Muscle of arm (tissue), 12 donors: ENCODE measurements around the gene SMIM24. TPM values are rescaled to one million over a fixed set of nuclear protein-coding genes. Genes with fewer than 3 reads are reported as not detected.
A peak's percentile ranks its signal among the peaks of the same experiment; 100 is the strongest.

Experiments
- DNase-seq: peaks from one replicate; pipeline ENCODE4 v3.0.0-alpha.2; 2013
- polyA plus RNA-seq, 12 donors: library from polyadenylated mRNA; unstranded; fragments of 120-200 nt; gene quantifications; one replicate each; pipeline ENCODE4 v1.2.1, GENCODE V29; 2013; ENCODE audit not compliant: insufficient read length in 12 of 12

SMIM24 gene
- polyA plus RNA-seq, 12 donors: 0.46 to 75.8 (median 0.69) TPM; not detected in 6

DNA sequence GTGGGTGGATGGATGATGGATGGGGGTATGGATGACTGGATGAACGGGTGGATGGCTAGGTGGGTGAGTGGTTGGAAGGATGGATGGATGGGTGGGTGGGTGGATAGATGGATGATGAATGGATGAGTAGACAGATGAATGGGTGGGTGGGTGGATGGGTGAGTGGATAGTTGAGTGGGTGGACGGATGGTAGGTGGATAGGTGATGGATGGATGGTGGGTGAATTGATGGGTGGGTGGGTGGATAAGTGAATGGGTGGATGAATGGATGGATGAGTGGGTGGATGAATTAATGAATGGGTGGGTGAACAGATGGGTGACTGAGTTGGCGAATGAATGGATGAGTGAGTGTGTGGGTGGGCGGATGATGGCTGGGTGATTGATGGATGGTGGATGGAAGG lies 4.9 kb downstream of the SMIM24 start:
- DNase-seq: no peak

DNA sequence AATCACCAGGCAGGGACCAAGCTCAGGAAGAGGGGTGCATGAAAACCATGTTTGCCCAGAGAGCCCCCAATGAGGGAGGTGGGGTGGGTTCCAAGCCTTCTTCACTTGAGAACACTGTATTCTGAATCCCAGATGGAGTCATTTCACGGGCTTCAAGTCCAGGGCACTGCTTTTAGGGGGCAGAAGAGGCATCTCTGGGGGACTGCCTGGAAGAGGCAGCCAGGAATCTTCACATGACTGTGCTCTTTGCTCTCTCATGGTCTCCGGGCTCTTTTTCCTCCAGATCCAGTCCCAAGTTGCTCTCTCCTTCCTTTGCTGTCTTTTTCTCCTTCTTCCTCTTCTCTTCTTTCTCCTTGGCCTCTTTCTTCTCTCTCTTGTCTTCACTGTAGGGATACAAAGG lies 5.7 kb downstream of the SMIM24 start:
- no peak for DNase-seq

GRCh38 chr19:3474010-3474409 lies 6.3 kb downstream of the SMIM24 start:
- DNase-seq: no peak

DNA sequence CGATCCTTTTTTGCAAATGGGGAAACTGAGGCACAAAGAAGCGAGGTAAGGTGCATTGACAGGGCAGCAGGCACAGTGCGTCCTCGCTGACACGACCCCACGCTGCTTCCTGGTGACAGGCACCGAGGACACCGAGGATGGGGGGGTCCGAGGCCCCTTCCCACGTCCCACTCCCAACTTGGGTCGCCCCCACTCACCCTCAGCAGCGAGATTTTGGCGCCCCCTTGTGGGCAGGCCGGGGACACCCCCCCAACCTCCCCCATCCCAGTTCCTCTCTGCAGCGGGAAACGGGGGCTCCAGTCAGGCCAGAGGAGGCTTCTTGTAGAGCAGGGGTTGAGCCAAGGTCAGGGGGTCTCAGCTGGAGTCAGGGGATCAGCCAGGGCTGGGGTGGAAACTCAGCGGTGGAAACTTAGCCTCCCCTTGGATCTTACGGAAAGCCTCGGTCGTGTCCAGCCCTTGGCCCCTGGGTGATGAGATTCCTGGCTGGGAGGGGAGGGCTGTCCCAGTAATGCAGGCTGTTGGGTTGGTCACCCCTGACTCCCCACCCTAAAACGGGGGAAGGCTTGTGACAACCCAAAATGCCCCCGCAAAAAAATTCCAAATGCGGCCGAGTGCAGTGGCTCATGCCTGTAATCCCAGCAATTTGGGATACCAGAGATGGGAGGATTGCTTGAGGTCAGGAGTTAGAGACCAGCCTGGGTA lies 8.2 kb downstream of the SMIM24 start:
- DNase-seq: no peak

- no peak for DNase-seq
Observed at GRCh38 chr19:3470500-3471128, 9.7 kb downstream of the SMIM24 start.

DNA sequence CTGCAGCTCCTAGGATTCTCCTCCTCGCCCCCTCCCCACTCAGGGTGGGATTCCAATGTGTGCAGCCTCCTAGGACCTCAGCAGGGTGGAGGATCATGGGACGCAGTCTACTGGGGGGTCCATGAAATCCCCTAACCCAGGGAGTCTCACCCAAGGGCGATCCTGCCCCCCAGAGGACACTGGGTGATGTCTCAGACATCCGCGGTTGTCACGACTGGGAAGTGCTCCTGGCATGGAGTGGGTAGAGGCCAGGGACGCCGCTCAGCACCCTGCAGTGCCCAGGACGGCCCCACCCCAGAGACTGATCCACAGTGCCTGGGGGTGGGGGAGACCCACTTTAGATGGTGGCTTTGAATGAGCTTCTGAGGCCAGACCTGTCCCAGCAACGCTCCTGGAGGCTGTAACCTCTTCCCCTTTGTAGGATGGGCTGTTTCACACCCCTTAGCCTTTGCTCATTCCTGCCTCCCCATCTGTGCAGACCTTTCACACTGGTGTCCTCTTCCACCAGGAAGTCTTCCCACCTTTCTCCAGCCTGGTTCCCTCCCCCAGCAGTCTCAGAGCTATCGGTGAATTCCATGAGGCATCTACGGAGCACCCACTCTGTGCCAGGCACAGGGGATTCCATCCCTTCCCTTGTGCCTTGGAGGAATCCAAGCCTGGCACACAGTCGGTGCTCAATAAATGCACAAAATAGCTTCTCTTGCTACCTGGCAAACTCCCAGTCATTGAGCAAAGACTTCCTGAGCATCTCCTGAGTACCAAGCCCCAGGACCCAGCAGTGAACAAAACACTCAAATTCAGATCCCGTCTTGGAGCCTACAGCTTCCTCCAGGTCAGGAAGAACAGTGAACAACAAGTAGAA lies 10.5 kb downstream of the SMIM24 start:
- DNase-seq: no peak

DNA sequence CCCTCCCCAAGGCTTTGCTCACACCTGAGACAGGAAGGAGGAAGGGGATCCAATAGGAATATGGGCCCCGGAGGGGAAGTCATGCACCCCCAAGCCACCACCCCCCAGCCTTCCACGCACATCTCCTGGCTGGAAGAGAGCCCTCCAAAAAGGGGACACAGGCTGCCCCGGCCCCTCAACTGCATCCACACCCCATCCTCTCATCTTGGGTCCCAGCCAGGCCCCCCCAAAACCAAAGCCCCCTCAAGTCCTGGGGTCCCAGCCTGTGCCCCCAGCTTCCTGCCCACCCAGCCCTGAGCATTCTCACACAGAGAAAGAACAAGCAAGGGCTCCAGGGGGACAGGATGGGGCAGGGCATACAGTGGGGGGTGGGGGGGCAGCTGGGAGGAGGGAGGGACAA lies 12.1 kb downstream of the SMIM24 start:
- DNase-seq: no peak

- no peak for DNase-seq
Observed at GRCh38 chr19:3467437-3468198, 12.7 kb downstream of the SMIM24 start.

- no peak for DNase-seq
Observed at GRCh38 chr19:3466635-3467034, 13.7 kb downstream of the SMIM24 start.

DNA sequence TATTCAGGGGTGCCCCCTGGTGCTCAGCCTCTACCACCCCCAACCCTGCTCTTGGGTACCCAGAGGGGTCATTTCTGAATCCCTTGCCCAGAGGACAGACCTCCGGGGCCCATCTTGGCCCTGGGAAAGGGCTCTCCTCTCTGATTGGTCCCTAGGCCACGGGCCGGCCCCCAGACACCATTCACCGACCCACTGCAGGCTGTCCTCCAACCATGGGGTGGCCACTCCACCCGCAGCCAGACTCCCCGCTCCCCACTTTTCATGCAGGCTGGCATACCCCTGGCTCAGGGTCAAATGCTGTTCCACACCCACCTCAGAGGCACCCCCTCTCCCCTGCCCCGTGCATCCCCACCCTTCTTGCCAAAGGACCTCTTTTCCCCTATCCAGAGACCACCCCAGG lies 14.8 kb downstream of the SMIM24 start:
- DNase-seq: no peak

- no peak for DNase-seq
Observed at GRCh38 chr19:3464587-3465235, 15.6 kb downstream of the SMIM24 start.

GRCh38 chr19:3463714-3464586 lies 16.4 kb downstream of the SMIM24 start:
- no peak for DNase-seq

DNA sequence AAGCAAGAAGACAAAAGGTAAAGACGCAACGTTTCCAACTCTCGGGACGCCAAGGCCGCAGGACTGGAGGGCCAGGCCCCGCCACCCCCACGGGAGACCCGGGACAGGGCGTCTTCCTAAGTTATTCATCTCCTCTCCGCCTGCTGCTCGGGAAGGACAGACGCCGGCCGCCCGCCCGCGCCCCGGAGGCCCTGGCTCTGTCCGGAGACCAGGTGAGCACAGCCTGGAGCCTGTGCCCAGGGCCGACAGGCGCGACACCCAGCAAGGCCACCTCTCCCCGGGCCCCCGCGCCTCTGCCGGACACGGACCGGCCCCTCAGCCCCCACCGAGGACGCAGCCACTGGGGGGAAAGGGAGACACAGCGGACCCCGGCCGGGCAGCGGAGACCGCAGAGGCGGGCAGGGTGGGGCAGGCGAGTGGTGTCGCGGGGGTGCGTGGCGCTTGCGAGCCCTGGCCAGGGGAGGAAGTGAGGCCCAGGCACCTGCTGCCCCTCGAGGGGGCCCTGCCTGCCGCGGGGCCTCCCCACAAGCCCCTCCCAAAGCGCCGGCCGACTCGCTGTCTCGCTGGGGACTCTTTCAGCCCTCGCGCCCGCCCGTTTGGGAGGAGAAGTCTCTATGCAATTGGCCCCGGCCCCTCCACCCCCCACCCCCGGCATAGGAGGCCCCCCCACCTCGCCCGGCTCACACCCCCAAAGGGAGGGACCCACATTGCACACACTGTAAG lies 17.2 kb downstream of the SMIM24 start:
- no peak for DNase-seq

GRCh38 chr19:3459965-3460582 lies 20.3 kb downstream of the SMIM24 start:
- no peak for DNase-seq

- peak; percentile 95 for DNase-seq
Observed at GRCh38 chr19:3459089-3459881, 21.0 kb downstream of the SMIM24 start.

GRCh38 chr19:3458229-3459088 lies 21.9 kb downstream of the SMIM24 start:
- peak; percentile 50 for DNase-seq

DNA sequence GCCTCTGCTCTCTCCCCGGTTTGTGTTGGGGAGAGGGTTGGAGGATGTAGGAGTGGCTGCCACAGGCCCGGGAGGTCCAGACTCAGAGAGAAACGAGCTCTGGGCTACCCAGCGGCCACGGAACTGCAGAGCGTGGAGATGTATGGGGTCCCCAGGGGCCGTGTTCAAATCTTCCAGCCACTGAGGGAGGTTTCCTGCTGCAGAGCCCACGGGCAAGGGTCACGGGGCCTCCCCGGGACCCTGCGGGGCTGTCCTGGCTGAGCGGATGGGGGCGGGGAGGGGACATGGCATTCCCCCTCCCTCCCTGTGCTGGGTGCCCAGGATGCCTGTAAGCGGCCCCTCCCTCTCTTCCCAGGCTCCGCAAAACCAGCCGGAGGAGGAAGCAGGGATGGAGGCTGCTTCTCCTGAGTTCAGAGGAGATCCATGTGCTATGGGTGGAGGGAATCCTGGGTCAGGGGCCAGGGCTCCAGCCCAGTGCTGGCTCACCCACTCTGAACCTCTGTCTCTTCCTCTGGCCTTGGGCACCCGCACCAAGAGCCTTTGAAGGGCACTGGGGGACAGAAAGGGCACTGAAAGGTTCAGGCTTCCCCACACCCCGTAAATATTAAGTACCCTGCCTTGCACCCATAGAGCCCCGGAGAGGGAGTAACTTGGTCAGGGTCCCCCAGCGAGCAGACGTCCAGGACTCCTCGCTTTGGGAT lies 22.6 kb downstream of the SMIM24 start:
- peak; percentile 36 for DNase-seq
